GM18511 (cell line): ENCODE results near the gene MTERF4.
"Not testable (repeated sequence)": the region's sequence is repeated elsewhere in the genome, so short reads cannot be mapped to it uniquely, and the experiment has no call there.

Source experiments
- ATAC-seq: cut with Tn5 transposase; IDR thresholded peaks from one replicate; pipeline ENCODE4 v1.9.1; 2021; ENCODE audit warnings: mild to moderate bottlenecking, moderate library complexity; ENCODE audit not compliant: unreplicated experiment

MTERF4 gene

GRCh38 chr2:241112592-241112991 is 10.5 kb upstream of the MTERF4 start:
- no peak for ATAC-seq

DNA sequence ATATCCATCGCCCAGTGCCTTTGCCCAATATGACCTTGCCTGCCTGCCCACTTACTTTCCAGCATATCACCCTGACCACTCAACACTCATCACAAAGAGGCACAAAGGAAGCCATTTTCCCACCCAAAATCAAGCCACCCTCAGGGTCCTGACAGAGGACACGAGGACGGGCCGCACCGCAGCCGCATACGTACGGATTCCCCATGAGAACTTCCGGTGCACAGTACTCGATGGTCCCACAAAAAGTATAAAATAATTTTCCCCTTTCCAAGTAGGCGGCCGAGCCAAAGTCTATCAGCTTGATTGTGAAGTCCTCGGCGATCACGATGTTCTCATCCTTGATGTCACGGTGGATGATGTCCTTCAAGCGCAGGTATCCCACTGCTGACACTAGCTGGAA is 10.0 kb upstream of the MTERF4 start:
- ATAC-seq, result no peak

DNA sequence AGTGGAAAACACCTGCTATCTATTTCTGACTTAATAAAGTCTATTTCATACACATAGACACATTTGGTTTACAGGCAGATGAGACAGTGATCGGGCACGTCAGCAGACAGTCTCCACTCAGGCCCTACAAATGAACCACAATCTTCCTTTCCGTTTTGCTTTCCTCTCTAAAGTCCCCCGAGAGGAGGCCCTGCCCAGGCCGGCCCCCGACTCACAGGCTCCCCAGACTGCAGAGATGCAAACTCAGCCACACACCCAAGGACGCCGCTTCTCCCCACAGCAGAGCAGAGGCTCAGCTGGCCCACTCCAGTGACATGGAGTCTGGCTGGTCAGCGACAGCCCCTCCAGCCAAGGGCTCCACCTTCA is 9.3 kb upstream of the MTERF4 start:
- ATAC-seq, result peak; percentile 45

DNA sequence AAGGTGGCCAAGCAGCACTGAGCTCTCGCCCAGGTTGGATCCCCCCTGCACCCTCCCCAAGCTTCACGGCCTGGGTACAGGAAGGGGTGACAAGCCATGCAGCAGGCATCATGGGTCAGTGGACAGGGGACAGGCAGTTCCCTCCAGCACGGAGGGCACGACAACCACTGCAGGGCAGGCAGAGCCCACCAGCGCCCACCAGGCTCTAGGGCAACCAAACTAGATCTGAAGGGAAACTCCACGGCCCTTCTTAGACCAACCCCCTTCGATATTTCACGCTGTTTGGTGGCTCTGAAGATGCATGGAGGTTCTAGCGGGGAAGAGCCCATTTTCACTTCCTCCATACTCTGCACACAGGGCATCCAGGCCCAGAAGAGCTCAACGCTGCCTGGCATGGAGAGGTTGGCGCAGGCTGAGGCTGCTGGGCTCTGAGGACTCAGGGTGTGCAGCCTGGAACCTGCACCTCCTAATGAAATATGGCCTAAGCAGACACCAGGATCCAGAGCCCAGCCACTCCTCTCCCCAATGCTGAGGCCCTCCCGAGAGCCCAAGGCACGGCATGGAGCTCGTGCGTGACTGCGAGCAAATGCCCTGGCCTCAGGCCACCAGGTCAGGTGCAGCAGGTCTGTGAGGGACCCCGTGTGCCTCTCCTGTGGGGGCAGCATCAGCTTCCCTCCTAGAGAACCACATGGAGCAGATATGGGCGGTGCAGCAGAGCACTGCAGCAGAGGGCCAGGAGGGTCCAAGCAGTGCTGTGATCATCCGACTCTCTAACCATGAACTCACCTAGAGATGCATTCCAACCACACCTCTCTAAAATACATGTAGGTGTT is 8.7 kb upstream of the MTERF4 start:
- peak; percentile 58 for ATAC-seq

DNA sequence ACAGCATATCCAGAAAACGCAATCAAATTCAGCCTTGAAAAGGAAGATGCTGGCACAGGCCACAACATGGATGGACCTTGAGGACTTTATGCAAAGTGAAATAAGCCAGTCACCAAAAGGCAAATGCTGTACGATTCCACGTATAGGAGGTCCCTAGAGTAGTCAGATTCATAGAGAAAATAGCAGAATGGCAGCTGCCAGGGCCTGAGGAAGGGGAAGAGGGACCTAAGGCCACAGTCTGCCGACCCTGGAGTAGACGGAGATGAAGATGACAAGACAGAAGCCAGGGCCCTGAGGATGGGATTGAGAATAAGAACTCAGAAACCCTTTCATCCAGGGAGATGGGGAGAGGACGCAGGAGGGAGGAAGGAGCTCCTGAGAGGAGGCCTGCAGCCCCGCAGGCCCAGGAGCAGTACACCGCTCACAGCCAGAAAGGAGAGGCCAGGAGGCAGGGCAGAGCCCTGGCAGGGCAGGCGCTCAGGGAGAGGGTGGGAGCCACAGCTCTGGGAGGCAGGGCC is 8.1 kb upstream of the MTERF4 start:
- peak; percentile 8 for ATAC-seq

- no peak for ATAC-seq
These were observed 7.4 kb upstream of the MTERF4 start for GRCh38 chr2:241109210-241110088.

DNA sequence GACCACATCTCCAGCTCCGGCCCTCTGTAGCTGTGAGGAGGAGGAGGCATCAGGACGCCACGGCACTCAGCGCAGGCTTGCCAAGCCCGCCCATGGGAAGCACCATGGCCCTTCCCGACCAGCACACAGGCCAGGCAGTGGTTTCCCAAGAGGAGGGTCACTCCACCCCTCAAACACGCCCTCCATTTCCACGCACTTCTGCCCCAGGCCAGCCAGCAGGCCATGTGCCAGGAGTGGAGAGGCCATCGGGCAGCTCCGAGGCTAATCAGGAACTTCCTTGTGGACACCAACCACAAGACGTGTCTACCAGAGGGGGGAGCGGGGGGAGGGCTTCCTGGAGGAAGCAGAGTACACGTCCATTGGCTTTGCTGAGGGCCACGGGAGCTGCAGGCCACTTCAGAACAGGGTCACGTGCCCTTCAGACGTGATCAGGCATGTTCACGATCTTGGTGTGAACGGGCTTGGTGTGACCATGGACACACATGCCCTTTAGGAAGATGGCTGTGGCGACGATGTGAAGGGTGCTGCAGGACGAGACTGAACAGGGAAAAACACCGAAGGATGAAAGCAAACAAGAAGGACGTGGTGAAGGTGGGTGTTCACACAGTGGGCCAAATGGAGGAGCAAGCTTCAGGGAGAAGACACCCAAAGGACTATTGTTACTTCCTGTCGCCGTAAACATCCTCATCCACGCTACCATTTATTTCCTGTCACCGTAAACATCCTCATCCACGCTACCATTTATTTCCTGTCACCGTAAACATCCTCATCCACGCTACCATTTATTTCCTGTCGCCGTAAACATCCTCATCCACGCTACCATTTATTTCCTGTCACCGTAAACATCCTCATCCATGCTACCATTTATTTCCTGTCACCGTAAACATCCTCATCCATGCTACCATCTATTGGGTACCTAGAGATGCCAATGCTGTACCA is 6.5 kb upstream of the MTERF4 start:
- ATAC-seq, result no peak

DNA sequence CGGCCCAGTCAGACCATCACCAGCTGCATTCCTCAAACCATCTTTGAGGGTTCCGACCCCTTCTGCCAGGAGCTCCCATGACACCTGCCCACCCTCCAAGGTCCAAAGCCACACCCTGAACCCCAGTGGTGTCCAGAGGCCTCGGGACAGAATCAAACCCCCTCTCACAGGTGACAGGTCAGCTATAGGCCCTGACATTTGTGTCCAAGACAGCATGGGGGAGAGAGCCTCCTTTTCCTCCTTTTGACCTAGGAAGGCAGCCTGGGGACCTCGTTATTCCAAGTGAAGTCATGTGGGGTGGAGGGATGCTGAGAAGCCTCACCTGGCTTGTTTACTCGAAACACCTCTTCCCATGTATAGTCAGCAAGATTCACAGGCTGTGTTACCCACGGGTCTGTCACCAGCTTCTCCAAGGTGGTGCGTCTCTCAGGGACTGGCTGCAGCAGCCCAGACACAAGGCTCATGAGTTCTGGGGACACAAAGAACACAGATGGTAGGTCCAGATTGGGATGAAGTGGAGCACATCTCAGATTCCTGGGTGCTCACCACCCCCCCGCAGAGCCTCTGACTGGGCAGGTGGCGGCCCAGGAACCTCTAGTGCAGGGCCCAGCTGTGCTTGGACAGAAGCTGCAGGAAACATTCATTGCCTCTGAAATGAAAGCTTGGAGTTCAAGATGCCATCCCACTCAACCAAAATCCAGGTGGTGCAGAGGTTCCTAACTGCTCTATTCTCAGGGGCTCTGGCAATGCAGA is 5.1 kb upstream of the MTERF4 start:
- no peak for ATAC-seq

GRCh38 chr2:241105641-241106040 is 3.6 kb upstream of the MTERF4 start:
- ATAC-seq, result no peak

GRCh38 chr2:241104611-241105010 is 2.5 kb upstream of the MTERF4 start:
- ATAC-seq, result not testable (repeated sequence)

- ATAC-seq, result no peak
These were observed 1.1 kb upstream of the MTERF4 start for GRCh38 chr2:241103176-241103595.

- no peak for ATAC-seq
These were observed 2.8 kb downstream of the MTERF4 start for GRCh38 chr2:241099246-241099645.

DNA sequence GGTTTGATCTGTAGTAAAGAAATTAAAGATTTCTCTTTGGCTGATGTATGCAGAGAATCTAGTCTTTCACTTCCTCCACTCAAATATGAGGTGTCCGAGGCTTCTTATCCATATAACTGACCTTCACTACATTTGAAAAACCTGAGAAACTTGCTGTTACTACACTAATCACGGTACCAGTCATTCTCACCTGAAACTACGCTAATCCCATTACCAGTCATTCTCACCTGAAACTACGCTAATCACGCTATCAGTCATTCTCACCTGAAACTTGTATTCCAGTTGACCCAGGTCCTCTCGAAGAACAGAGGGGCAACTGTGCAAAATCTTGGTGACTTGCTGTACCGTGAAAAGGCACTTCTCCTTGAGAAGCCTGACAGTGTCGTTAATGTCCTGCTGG is 5.1 kb downstream of the MTERF4 start:
- no peak for ATAC-seq

DNA sequence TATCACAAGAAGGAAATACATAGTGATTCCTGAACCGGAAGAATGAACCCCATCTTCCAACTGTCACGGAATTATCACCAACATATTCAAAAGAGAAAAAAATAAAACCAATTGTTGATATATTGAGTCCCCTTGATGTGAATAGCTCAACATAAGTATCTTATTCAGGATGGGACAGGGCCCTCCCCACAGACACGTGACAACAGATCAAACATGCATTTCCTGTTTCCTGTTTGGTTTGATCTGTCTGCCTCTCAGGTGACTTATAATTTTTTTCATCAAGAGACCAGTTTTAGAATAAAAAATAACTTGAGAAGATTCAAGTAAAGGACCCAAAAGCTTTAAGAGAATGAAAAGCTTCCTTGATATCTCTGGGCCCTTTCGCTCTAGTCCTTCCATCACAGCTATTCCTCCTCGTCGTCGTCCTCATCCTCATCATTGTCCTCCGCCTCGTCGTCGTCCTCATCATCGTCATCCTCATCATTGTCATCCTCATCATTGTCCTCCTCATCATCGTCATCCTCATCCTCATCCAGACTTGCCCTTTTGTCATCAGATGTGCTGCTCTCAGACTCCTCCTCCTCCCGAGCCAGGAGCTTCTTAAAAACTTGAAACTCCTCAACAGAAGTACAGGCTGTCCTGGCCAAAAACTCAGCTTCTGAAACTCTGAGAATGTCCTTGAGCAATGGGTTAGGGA is 6.3 kb downstream of the MTERF4 start:
- no peak for ATAC-seq

- no peak for ATAC-seq
These were observed 7.1 kb downstream of the MTERF4 start for GRCh38 chr2:241094924-241095420.

DNA sequence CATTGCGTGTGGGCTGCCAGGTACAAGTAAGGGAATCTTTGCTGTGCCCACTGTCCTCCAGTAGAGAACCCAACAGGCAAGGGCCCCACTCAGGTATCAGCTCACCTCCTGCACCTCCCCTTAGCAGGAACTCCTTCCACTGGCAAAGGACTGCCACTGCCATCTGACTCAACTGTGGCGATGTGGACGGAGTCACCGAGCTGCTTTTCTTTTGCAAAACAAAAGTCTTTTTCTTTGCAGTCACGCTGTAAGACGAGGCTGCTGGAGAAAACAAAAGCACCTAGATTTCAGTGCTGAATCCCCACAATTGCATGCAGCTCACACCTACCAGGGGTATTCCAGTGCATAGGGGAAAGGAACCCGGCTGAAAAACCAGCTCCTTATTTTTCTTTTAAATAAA is 7.9 kb downstream of the MTERF4 start:
- ATAC-seq, result no peak

DNA sequence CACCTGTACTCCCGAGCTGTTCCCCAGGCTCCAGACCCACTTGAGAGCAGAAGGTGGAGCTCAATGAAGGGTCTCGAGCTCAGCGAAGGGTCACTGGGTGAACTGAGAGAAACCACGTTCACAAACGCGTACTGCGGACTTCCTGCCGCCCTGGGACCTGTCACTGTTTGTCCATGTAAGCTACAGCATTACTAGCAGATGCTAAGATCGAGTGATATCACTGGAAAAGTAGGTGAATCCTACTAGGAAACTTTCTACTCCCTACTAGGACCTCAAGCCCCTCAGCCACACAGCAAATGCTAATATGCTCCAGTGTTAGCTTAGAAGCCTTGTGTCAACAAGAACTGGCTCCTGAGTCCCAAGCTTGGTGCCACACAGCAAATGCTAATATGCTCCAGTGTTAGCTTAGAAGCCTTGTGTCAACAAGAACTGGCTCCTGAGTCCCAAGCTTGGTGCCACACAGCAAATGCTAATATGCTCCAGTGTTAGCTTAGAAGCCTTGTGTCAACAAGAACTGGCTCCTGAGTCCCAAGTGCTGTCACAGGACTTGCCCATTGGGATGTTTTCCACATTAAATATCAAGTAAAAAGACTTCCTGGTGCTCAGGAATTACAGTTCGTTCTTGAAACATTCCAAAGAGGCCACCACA is 8.8 kb downstream of the MTERF4 start:
- not testable (repeated sequence) for ATAC-seq

GRCh38 chr2:241092677-241093076 is 9.4 kb downstream of the MTERF4 start:
- no peak for ATAC-seq
